Forelimb muscle (tissue), 1 donor: ENCODE results near the gene NOM1. TPM values are rescaled to one million over a fixed set of nuclear protein-coding genes. Genes with fewer than 3 reads are reported as not detected.
"Not testable (repeated sequence)": the region's sequence is repeated elsewhere in the genome, so short reads cannot be mapped to it uniquely, and the experiment has no call there.

ENCODE experiments used
- DNase-seq: peaks from one replicate; pipeline ENCODE4 v3.0.0-alpha.2; 2013; ENCODE audit warnings: low read depth
- polyA plus RNA-seq: library from polyadenylated mRNA; unstranded; fragments of 120-200 nt; gene quantifications from one replicate; pipeline ENCODE4 v1.2.1, GENCODE V29; 2013; ENCODE audit not compliant: insufficient read length

Gene NOM1
- polyA plus RNA-seq, 1 donor = 15.1 TPM

- no peak for DNase-seq
These were observed 8.9 kb upstream of the NOM1 start for GRCh38 chr7:156940421-156941122.

GRCh38 chr7:156941393-156942182, 7.9 kb upstream of the NOM1 start:
- DNase-seq = no peak

GRCh38 chr7:156942708-156943090, 6.8 kb upstream of the NOM1 start:
- no peak for DNase-seq

GRCh38 chr7:156943091-156944041, 6.1 kb upstream of the NOM1 start:
- DNase-seq = no peak

GRCh38 chr7:156944876-156945275, 4.6 kb upstream of the NOM1 start:
- no peak for DNase-seq

- DNase-seq = no peak
These were observed 2.2 kb upstream of the NOM1 start for GRCh38 chr7:156947120-156947843.

GRCh38 chr7:156948361-156948760, 1.2 kb upstream of the NOM1 start:
- no peak for DNase-seq

- DNase-seq = no peak
These were observed 908 bp downstream of the NOM1 start for GRCh38 chr7:156950381-156950858.

GRCh38 chr7:156953215-156953614, 3.7 kb downstream of the NOM1 start:
- DNase-seq = not testable (repeated sequence)

- DNase-seq = no peak
These were observed 5.4 kb downstream of the NOM1 start for GRCh38 chr7:156954941-156955340.

- no peak for DNase-seq
These were observed 7.2 kb downstream of the NOM1 start for GRCh38 chr7:156956727-156957126.

GRCh38 chr7:156962145-156962544, 12.6 kb downstream of the NOM1 start:
- DNase-seq = no peak

GRCh38 chr7:156962897-156963296, 13.4 kb downstream of the NOM1 start:
- DNase-seq = no peak

GRCh38 chr7:156963472-156963871, 14.0 kb downstream of the NOM1 start:
- DNase-seq = no peak

GRCh38 chr7:156964971-156965370, 15.5 kb downstream of the NOM1 start:
- DNase-seq = no peak

- no peak for DNase-seq
These were observed 16.9 kb downstream of the NOM1 start for GRCh38 chr7:156966387-156966786.

GRCh38 chr7:156968183-156968582, 18.7 kb downstream of the NOM1 start:
- DNase-seq = no peak

GRCh38 chr7:156969972-156970420, 20.5 kb downstream of the NOM1 start:
- DNase-seq = no peak

- DNase-seq = no peak
These were observed 26.1 kb downstream of the NOM1 start for GRCh38 chr7:156975620-156976019.

GRCh38 chr7:156979007-156979606, 29.6 kb downstream of the NOM1 start:
- DNase-seq = no peak

- no peak for DNase-seq
These were observed 30.2 kb downstream of the NOM1 start for GRCh38 chr7:156979711-156980110.
